Limb (tissue), 2 donors: ENCODE data around the gene LXN.
"Not testable (repeated sequence)": the region's sequence is repeated elsewhere in the genome, so short reads cannot be mapped to it uniquely, and the experiment has no call there.

ENCODE experiments used
- DNase-seq, 2 donors: peaks; one replicate each; pipeline ENCODE4 v3.0.0-alpha.2; 2016; ENCODE audit errors: extremely low spot score in 2 of 2

The LXN gene

GRCh38 chr3:158672215-158673176 is at the start of gene LXN:
Gene LXN, minus strand, starts transcription at chr3:158672648. Its CDS starts 170 bp downstream, at chr3:158672478.
- peak; percentile 76 to 81 for DNase-seq

GRCh38 chr3:158722108-158722507 is 49.7 kb upstream of the LXN start:
- no peak for DNase-seq

GRCh38 chr3:158718490-158719170 is 46.2 kb upstream of the LXN start:
- peak in 1 of 2 donors; percentile 43 for DNase-seq

GRCh38 chr3:158717576-158717975 is 45.1 kb upstream of the LXN start:
- DNase-seq = no peak

- DNase-seq = no peak
Observed at GRCh38 chr3:158713094-158713499, 40.6 kb upstream of the LXN start.

- DNase-seq = no peak
Observed at GRCh38 chr3:158712443-158712842, 40.0 kb upstream of the LXN start.

GRCh38 chr3:158711886-158712285 is 39.4 kb upstream of the LXN start:
- no peak for DNase-seq

GRCh38 chr3:158710601-158711000 is 38.2 kb upstream of the LXN start:
- DNase-seq = no peak

GRCh38 chr3:158709666-158710083 is 37.2 kb upstream of the LXN start:
- DNase-seq = no peak

- no peak for DNase-seq
Observed at GRCh38 chr3:158703566-158703965, 31.1 kb upstream of the LXN start.

- DNase-seq = no peak
Observed at GRCh38 chr3:158702815-158703481, 30.5 kb upstream of the LXN start.

GRCh38 chr3:158701420-158702065 is 29.1 kb upstream of the LXN start:
- no peak for DNase-seq

- no peak for DNase-seq
Observed at GRCh38 chr3:158700559-158700958, 28.1 kb upstream of the LXN start.

GRCh38 chr3:158696618-158697017 is 24.2 kb upstream of the LXN start:
- DNase-seq = no peak

- not testable (repeated sequence) for DNase-seq
Observed at GRCh38 chr3:158693866-158694456, 21.5 kb upstream of the LXN start.

- no peak for DNase-seq
Observed at GRCh38 chr3:158685159-158685558, 12.7 kb upstream of the LXN start.

GRCh38 chr3:158683230-158683962 is 10.9 kb upstream of the LXN start:
- DNase-seq = no peak

GRCh38 chr3:158680861-158681260 is 8.4 kb upstream of the LXN start:
- no peak for DNase-seq

- no peak for DNase-seq
Observed at GRCh38 chr3:158679547-158680000, 7.1 kb upstream of the LXN start.

GRCh38 chr3:158678687-158679086 is 6.2 kb upstream of the LXN start:
- no peak for DNase-seq
